BJ (cell line): ENCODE data around the gene ZNF804B. TPM values are rescaled to one million over a fixed set of nuclear protein-coding genes. Genes with fewer than 3 reads are reported as not detected.

Experiments used
- CTCF ChIA-PET: fragments of 350-600 bp; formaldehyde crosslinking; extraction: SDS; loops from one replicate; lab custom pipeline; 2021; ENCODE audit warnings: antibody characterized with exemption, inconsistent platforms; lab: Yijun Ruan, JAX
- POLR2A ChIA-PET: fragments of 300-600 bp; sonication (Branson Sonifier 250); formaldehyde crosslinking; extraction: SDS; loops from one replicate; lab custom pipeline; 2021; ENCODE audit warnings: antibody characterized with exemption; lab: Charles Lee
- DNase-seq: peaks from one replicate; pipeline ENCODE4 v3.0.0-alpha.2; 2011; ENCODE audit warnings: low read depth
- H3K27me3 ChIP-seq: 2 replicates; pipeline ENCODE4 v1.6.0; 2011; ENCODE audit warnings: low read length; ENCODE audit not compliant: control insufficient read depth, insufficient read depth
- H3K36me3 ChIP-seq: 2 replicates; pipeline ENCODE4 v1.5.1; 2011; ENCODE audit warnings: low read length; ENCODE audit not compliant: control insufficient read depth, insufficient read depth
- H3K4me3 ChIP-seq: 2 replicates; pipeline ENCODE4 v1.5.1; 2011; ENCODE audit warnings: low read depth, mild to moderate bottlenecking, control low read depth, low read length
- CTCF ChIP-seq: IDR thresholded peaks from 2 replicates; pipeline ENCODE4 v1.5.1; 2011; ENCODE audit warnings: low read depth, mild to moderate bottlenecking, control low read depth, inconsistent platforms, low read length, moderate library complexity; ENCODE audit not compliant: insufficient read depth
- polyA plus RNA-seq: library from polyadenylated mRNA; depleted of rRNA; stranded (reverse); fragments of >200 nt; gene quantifications from 2 replicates; pipeline ENCODE4 v1.2.3, GENCODE V29; 2011

ZNF804B gene
- polyA plus RNA-seq, 1 experiment: not detected

GRCh38 chr7:88792361-88792760 is 32.9 kb downstream of the ZNF804B start:
- no peaks in the 10 kb centered on the region for H3K36me3 ChIP-seq
- ChIA-PET POLR2A (no interaction called here), CTCF (interaction anchor here (0.9 to 2.2 kb wide), 2 partner anchors 8 to 1635 kb away, joined by 3 to 7 read pairs; no protein-coding TSS in a partner anchor)
- no peak for TF ChIP-seq CTCF
- no peaks in the 10 kb centered on the region for H3K27me3 ChIP-seq
- H3K4me3 ChIP-seq: no peak overlapping the region
- no peak for DNase-seq

GRCh38 chr7:88795553-88795952 is 36.1 kb downstream of the ZNF804B start, which contains the start of gene TEX47:
Gene TEX47 (minus strand): TSS chr7:88795737. CDS start chr7:88794942, 795 bp downstream.
- CTCF ChIA-PET: no interaction called here
- POLR2A ChIA-PET: no interaction called here
- Histone ChIP-seq H3K36me3 (no peaks in the 10 kb centered on the region), H3K4me3 (no peak within 1 kb of the TSS), H3K27me3 (no peaks in the 10 kb centered on the region)
- DNase-seq: no peak
- TF ChIP-seq CTCF: no peak

- ChIA-PET POLR2A (no interaction called here), CTCF (no interaction called here)
- no peaks in the 10 kb centered on the region for H3K27me3 ChIP-seq
- H3K4me3 ChIP-seq: no peak overlapping the region
- DNase-seq: no peak
- no peaks in the 10 kb centered on the region for H3K36me3 ChIP-seq
- TF ChIP-seq CTCF: no peak
These were observed 41.5 kb downstream of the ZNF804B start for GRCh38 chr7:88801046-88801445.

GRCh38 chr7:88806280-88807037 is 47.0 kb downstream of the ZNF804B start:
- no peak for TF ChIP-seq CTCF
- Histone ChIP-seq H3K27me3 (no peaks in the 10 kb centered on the region), H3K36me3 (no peaks in the 10 kb centered on the region), H3K4me3 (no peak overlapping the region)
- POLR2A ChIA-PET: no interaction called here
- CTCF ChIA-PET: no interaction called here
- DNase-seq: no peak

GRCh38 chr7:88818552-88818951 is 59.1 kb downstream of the ZNF804B start:
- ChIA-PET CTCF (no interaction called here), POLR2A (no interaction called here)
- H3K4me3 ChIP-seq: no peak overlapping the region
- H3K36me3 ChIP-seq: no peaks in the 10 kb centered on the region
- TF ChIP-seq CTCF: no peak
- DNase-seq: no peak
- H3K27me3 ChIP-seq: no peaks in the 10 kb centered on the region
